Measurements from ENCODE around the gene PRKN. TPM values are rescaled to one million over a fixed set of nuclear protein-coding genes. Genes with fewer than 3 reads are reported as not detected.

PRKN gene
- total RNA-seq, 1 donor from 2014 or later = 4.9 TPM

- no peaks in the 10 kb centered on the region for H3K27me3 ChIP-seq
- TF ChIP-seq, protein P1, sequence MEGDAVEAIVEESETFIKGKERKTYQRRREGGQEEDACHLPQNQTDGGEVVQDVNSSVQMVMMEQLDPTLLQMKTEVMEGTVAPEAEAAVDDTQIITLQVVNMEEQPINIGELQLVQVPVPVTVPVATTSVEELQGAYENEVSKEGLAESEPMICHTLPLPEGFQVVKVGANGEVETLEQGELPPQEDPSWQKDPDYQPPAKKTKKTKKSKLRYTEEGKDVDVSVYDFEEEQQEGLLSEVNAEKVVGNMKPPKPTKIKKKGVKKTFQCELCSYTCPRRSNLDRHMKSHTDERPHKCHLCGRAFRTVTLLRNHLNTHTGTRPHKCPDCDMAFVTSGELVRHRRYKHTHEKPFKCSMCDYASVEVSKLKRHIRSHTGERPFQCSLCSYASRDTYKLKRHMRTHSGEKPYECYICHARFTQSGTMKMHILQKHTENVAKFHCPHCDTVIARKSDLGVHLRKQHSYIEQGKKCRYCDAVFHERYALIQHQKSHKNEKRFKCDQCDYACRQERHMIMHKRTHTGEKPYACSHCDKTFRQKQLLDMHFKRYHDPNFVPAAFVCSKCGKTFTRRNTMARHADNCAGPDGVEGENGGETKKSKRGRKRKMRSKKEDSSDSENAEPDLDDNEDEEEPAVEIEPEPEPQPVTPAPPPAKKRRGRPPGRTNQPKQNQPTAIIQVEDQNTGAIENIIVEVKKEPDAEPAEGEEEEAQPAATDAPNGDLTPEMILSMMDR (IDR thresholded peaks at IDR 0.05) = no peak
- no peak for TF ChIP-seq POLR2A (IDR thresholded peaks at IDR 0.05)
- TF ChIP-seq POLR2AphosphoS5 (IDR thresholded peaks at IDR 0.05; ENCODE audit: insufficient read depth in 1 of 2, low read depth in 1 of 2) = no peak
- no peaks in the 10 kb centered on the region for H3K36me3 ChIP-seq
- intact Hi-C loops (cut with DNase I) = no loop called here
- no peak for DNase-seq (ENCODE audit: extremely low spot score in 2 of 2)
- peaks cover 12% of the 10 kb centered on the region for H3K4me1 ChIP-seq
- H3K4me3 ChIP-seq = no peak overlapping the region
- H3K9me3 ChIP-seq = no peaks in the 10 kb centered on the region
- H3K27ac ChIP-seq = no peak overlapping the region
Measured at GRCh38 chr6:162615016-162615705, 112.4 kb downstream of the PRKN start.

- TF ChIP-seq POLR2AphosphoS5 (IDR thresholded peaks at IDR 0.05; ENCODE audit: insufficient read depth in 1 of 2, low read depth in 1 of 2) = no peak
- no peak for DNase-seq (ENCODE audit: extremely low spot score in 2 of 2)
- Histone ChIP-seq H3K27me3 (no peaks in the 10 kb centered on the region), H3K4me1 (peaks cover 12% of the 10 kb centered on the region), H3K9me3 (no peaks in the 10 kb centered on the region), H3K27ac (no peak overlapping the region), H3K36me3 (no peaks in the 10 kb centered on the region), H3K4me3 (no peak overlapping the region)
- intact Hi-C loops (cut with DNase I) = no loop called here
Measured at GRCh38 chr6:162613310-162613709, 114.3 kb downstream of the PRKN start.

GRCh38 chr6:162612613-162613012 is 115.0 kb downstream of the PRKN start:
- TF ChIP-seq POLR2AphosphoS5 (IDR thresholded peaks at IDR 0.05; ENCODE audit: insufficient read depth in 1 of 2, low read depth in 1 of 2) (no peak), POLR2A (IDR thresholded peaks at IDR 0.05) (no peak)
- TF ChIP-seq, protein P1 (IDR thresholded peaks at IDR 0.05) = no peak
- H3K27me3 ChIP-seq = no peaks in the 10 kb centered on the region
- no peak overlapping the region for H3K4me3 ChIP-seq
- no peaks in the 10 kb centered on the region for H3K9me3 ChIP-seq
- no peaks in the 10 kb centered on the region for H3K36me3 ChIP-seq
- H3K4me1 ChIP-seq = peaks cover 12% of the 10 kb centered on the region
- DNase-seq (ENCODE audit: extremely low spot score in 2 of 2) = no peak
- H3K27ac ChIP-seq = no peak overlapping the region
- intact Hi-C loops (cut with DNase I) = no loop called here

GRCh38 chr6:162610351-162610750 is 117.2 kb downstream of the PRKN start:
- Histone ChIP-seq H3K9me3 (no peaks in the 10 kb centered on the region), H3K27me3 (no peaks in the 10 kb centered on the region), H3K36me3 (no peaks in the 10 kb centered on the region), H3K4me1 (peaks cover 4% of the 10 kb centered on the region), H3K4me3 (no peak overlapping the region), H3K27ac (no peak overlapping the region)
- intact Hi-C loops (cut with DNase I) = no loop called here
- DNase-seq (ENCODE audit: extremely low spot score in 2 of 2) = no peak
- TF ChIP-seq POLR2A (IDR thresholded peaks at IDR 0.05) (no peak), POLR2AphosphoS5 (IDR thresholded peaks at IDR 0.05; ENCODE audit: insufficient read depth in 1 of 2, low read depth in 1 of 2) (no peak)
- TF ChIP-seq, protein P1 (IDR thresholded peaks at IDR 0.05) = no peak

- no peak overlapping the region for H3K4me3 ChIP-seq
- intact Hi-C loops (cut with DNase I) = no loop called here
- H3K27me3 ChIP-seq = no peaks in the 10 kb centered on the region
- no peaks in the 10 kb centered on the region for H3K36me3 ChIP-seq
- no peak overlapping the region for H3K27ac ChIP-seq
- no peak for DNase-seq (ENCODE audit: extremely low spot score in 2 of 2)
- no peaks in the 10 kb centered on the region for H3K4me1 ChIP-seq
- TF ChIP-seq, protein P1 (IDR thresholded peaks at IDR 0.05) = no peak
- TF ChIP-seq POLR2AphosphoS5 (IDR thresholded peaks at IDR 0.05; ENCODE audit: insufficient read depth in 1 of 2, low read depth in 1 of 2) = no peak
- H3K9me3 ChIP-seq = no peaks in the 10 kb centered on the region
Measured at GRCh38 chr6:162605881-162606280, 121.7 kb downstream of the PRKN start.
